LNCaP clone FGC (cell line): Measurements from ENCODE around the gene IGSF21.

Experiments
- DNase-seq: peaks from one replicate; pipeline ENCODE4 v3.0.0-alpha.2; 2011; ENCODE audit warnings: low read depth
- H3K4me3 ChIP-seq: 2 replicates; pipeline ENCODE4 v1.5.1; 2011; ENCODE audit warnings: mild to moderate bottlenecking, low read depth, low read length, control low read depth
- CTCF ChIP-seq: IDR thresholded peaks from 2 replicates; pipeline ENCODE4 v1.5.1; 2012; ENCODE audit warnings: mild to moderate bottlenecking; ENCODE audit not compliant: control insufficient read depth, insufficient read depth; ENCODE audit errors: extremely low read depth

IGSF21 gene

GRCh38 chr1:18257778-18258177, 150.2 kb downstream of the IGSF21 start:
- no peak for DNase-seq
- H3K4me3 ChIP-seq, result no peak overlapping the region
- TF ChIP-seq CTCF, result no peak

GRCh38 chr1:18261891-18262290, 154.3 kb downstream of the IGSF21 start:
- no peak overlapping the region for H3K4me3 ChIP-seq
- no peak for TF ChIP-seq CTCF
- DNase-seq, result no peak

DNA sequence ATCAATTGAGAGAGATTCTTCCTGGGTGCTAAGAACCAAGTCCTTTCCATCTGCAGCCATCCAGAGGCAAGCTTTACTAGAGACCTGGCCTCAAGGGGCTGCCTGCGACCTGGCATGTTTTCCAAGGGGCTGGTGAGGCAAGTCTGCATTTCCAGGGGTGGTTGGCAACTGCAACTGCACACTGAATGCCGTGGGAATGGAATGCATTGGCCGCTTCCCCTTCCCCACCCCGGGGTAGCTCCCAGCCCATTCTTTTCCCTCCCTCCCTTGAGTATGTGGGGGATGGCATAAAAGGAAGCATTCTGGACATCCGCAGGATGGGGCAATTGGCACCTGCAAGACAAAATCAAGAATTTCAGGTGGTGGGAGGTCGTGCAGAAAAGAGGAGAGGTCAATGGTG, 155.1 kb downstream of the IGSF21 start:
- no peak for DNase-seq
- TF ChIP-seq CTCF, result no peak
- H3K4me3 ChIP-seq, result no peak overlapping the region

- DNase-seq, result no peak
These were observed 156.0 kb downstream of the IGSF21 start for GRCh38 chr1:18263547-18264120.

GRCh38 chr1:18264450-18265039, 156.9 kb downstream of the IGSF21 start:
- no peak for DNase-seq
- no peak overlapping the region for H3K4me3 ChIP-seq
- TF ChIP-seq CTCF, result no peak

More at GRCh38 chr1:18263547-18264120, 156.0 kb downstream of the IGSF21 start:
- no peak for TF ChIP-seq CTCF
- no peak overlapping the region for H3K4me3 ChIP-seq

GRCh38 chr1:18265641-18266040, 158.0 kb downstream of the IGSF21 start:
- H3K4me3 ChIP-seq, result no peak overlapping the region
- no peak for TF ChIP-seq CTCF
- no peak for DNase-seq

- DNase-seq, result no peak
- TF ChIP-seq CTCF, result no peak
- H3K4me3 ChIP-seq, result no peak overlapping the region
These were observed 158.8 kb downstream of the IGSF21 start for GRCh38 chr1:18266391-18266790.
